GM12878 (cell line): ENCODE results near the gene CAPN10. TPM values are rescaled to one million over a fixed set of nuclear protein-coding genes. Genes with fewer than 3 reads are reported as not detected.

Source experiments
- ATAC-seq: fragments of 200-7000 bp; cut with Tn5 transposase; 3 replicates; pipeline ENCODE4 v1.9.1; 2020; ENCODE audit warnings: mild to moderate bottlenecking, moderate library complexity
- BruUV-seq: library from RNA; stranded (reverse); fragments of 400-500 nt; replicated peaks from 2 replicates; lab custom pipeline; 2021; lab: Mats Ljungman, UMichigan
- CTCF ChIA-PET: fragments of 300-600 bp; sonication (Branson Sonifier 250); formaldehyde crosslinking; extraction: SDS; loops from one replicate; lab custom pipeline; 2021; ENCODE audit warnings: inconsistent platforms; lab: Yijun Ruan, JAX
- POLR2A ChIA-PET: fragments of 350-600 bp; formaldehyde crosslinking; extraction: SDS; loops from one replicate; lab custom pipeline; 2021; ENCODE audit warnings: inconsistent platforms; lab: Charles Lee
- RAD21 ChIA-PET: fragments of 300-600 bp; sonication (Branson Sonifier 250); formaldehyde crosslinking; loops from one replicate; lab custom pipeline; 2023; ENCODE audit warnings: antibody characterized with exemption; ENCODE audit not compliant: unreplicated experiment; lab: Charles Lee
- SMC1A ChIA-PET: fragments of 300-600 bp; sonication (Branson Sonifier 250); formaldehyde crosslinking; loops from one replicate; lab custom pipeline; 2023; ENCODE audit not compliant: unreplicated experiment, uncharacterized antibody; lab: Charles Lee
- DNase-seq: peaks from one replicate; pipeline ENCODE4 v3.0.0-alpha.2; 2011; ENCODE audit warnings: low read depth, low spot score
- FAIRE-seq: peaks from 3 replicates; lab custom pipeline; 2011; peaks lifted over from hg19 to GRCh38; lab: Jason Lieb, UNC
- H2AFZ ChIP-seq: 2 replicates; pipeline ENCODE4 v1.6.0; 2011; ENCODE audit warnings: low read depth, low read length, control low read depth; ENCODE audit not compliant: control insufficient read depth
- H3K27ac ChIP-seq: 2 replicates; pipeline ENCODE4 v1.5.1; 2011; ENCODE audit warnings: control low read depth; ENCODE audit not compliant: control insufficient read depth, insufficient read depth
- H3K27me3 ChIP-seq, 2 experiments: replicated peaks in 1 of 2; 2 replicates each; pipeline versions ENCODE4 v1.6.0 to v1.6.1; 2011; ENCODE audit warnings: low read length in 1 of 2; ENCODE audit not compliant: control insufficient read depth in 2 of 2, insufficient read depth in 2 of 2
- H3K36me3 ChIP-seq, 2 experiments: 2 replicates each; pipeline ENCODE4 v1.5.1; 2011; ENCODE audit warnings: low read length in 1 of 2; ENCODE audit not compliant: control insufficient read depth in 2 of 2, insufficient read depth in 2 of 2
- H3K4me1 ChIP-seq: 2 replicates; pipeline ENCODE4 v1.6.1; 2011; ENCODE audit warnings: mild to moderate bottlenecking, low read length, moderate library complexity, mixed read lengths; ENCODE audit not compliant: control insufficient read depth, insufficient read depth
- H3K4me2 ChIP-seq: 2 replicates; pipeline ENCODE4 v1.6.0; 2011; ENCODE audit warnings: control low read depth; ENCODE audit not compliant: control insufficient read depth, insufficient read depth
- H3K4me3 ChIP-seq: fragments of 200-600 bp; sonication (generic); 2 replicates; pipeline ENCODE4 v1.5.1; 2016
- H3K79me2 ChIP-seq: 2 replicates; pipeline ENCODE4 v1.6.0; 2011; ENCODE audit warnings: low read length; ENCODE audit not compliant: control insufficient read depth, insufficient read depth
- H3K9ac ChIP-seq: 2 replicates; pipeline ENCODE4 v1.8.0; 2011; ENCODE audit warnings: low read length, control low read depth, mixed read lengths; ENCODE audit not compliant: control insufficient read depth, insufficient read depth
- H3K9me3 ChIP-seq: replicated peaks from 3 replicates; pipeline ENCODE4 v1.5.1; 2011; ENCODE audit warnings: mild to moderate bottlenecking, low read length; ENCODE audit not compliant: control insufficient read depth, insufficient read depth
- H4K20me1 ChIP-seq: 2 replicates; pipeline ENCODE4 v1.6.0; 2011; ENCODE audit not compliant: control insufficient read depth, insufficient read depth
- BRCA1 ChIP-seq: IDR thresholded peaks from 2 replicates; pipeline ENCODE4 v1.6.1; 2011; ENCODE audit warnings: low read depth, low read length, improper control_type of control experiment
- CBX3 ChIP-seq: fragments of 200-600 bp; sonication (generic); IDR thresholded peaks from 2 replicates; pipeline ENCODE4 v1.6.1; 2016; ENCODE audit warnings: low read depth, borderline replicate concordance
- CREM ChIP-seq: IDR thresholded peaks from 2 replicates; pipeline ENCODE4 v1.6.1; 2014; ENCODE audit warnings: antibody characterized with exemption, low read depth
- EED ChIP-seq: sonication (generic); IDR thresholded peaks from 2 replicates; pipeline ENCODE4 v1.6.1; 2016; ENCODE audit warnings: antibody characterized with exemption, low read depth
- FOS ChIP-seq: IDR thresholded peaks from 3 replicates; pipeline ENCODE4 v1.6.1; 2011; ENCODE audit warnings: borderline replicate concordance; ENCODE audit not compliant: insufficient read length; ENCODE audit errors: extremely low read depth
- IKZF1 ChIP-seq: fragments of 450-650 bp; conservative IDR thresholded peaks from 2 replicates; pipeline ENCODE4 v1.6.1; 2017; ENCODE audit warnings: antibody characterized with exemption, mild to moderate bottlenecking
- NR2C1 ChIP-seq: fragments of 450-650 bp; IDR thresholded peaks from 2 replicates; pipeline ENCODE4 v1.6.1; 2017; ENCODE audit warnings: antibody characterized with exemption, mild to moderate bottlenecking, moderate library complexity
- NRF1 ChIP-seq: conservative IDR thresholded peaks from 2 replicates; pipeline ENCODE4 v1.6.1; 2011; ENCODE audit warnings: mild to moderate bottlenecking, low read depth, low read length, improper control_type of control experiment
- POLR2A ChIP-seq: IDR thresholded peaks from 2 replicates; pipeline ENCODE4 v1.6.1; 2011; ENCODE audit warnings: low read depth, mild to moderate bottlenecking, low read length
- POLR2AphosphoS5 ChIP-seq: IDR thresholded peaks from 2 replicates; pipeline ENCODE4 v1.6.1; 2011; ENCODE audit warnings: mild to moderate bottlenecking, low read length, inconsistent platforms
- SIX5 ChIP-seq: IDR thresholded peaks from 2 replicates; pipeline ENCODE4 v1.6.1; 2011; ENCODE audit warnings: mild to moderate bottlenecking, low read depth, low read length, moderate library complexity; ENCODE audit not compliant: severe bottlenecking
- TCF12 ChIP-seq: IDR thresholded peaks from 2 replicates; pipeline ENCODE4 v1.6.1; 2011; ENCODE audit warnings: low read depth, mild to moderate bottlenecking, low read length
- WGBS: methylation state at CpG from one replicate; pipeline ENCODE4 v1.1.6; 2016; ENCODE audit warnings: low lambda C conversion rate; ENCODE audit not compliant: insufficient replicate concordance, insufficient coverage; ENCODE audit errors: missing lambda C conversion rate; 5-methylcytosine and 5-hydroxymethylcytosine counted together
- in situ Hi-C: fragments of 300-500 bp; cut with MboI; formaldehyde crosslinking; loops from 9 replicates; pipeline ENCODE4 v1.14.3; 2018; ENCODE audit warnings: mixed read lengths
- intact Hi-C: fragments of 100-400 bp; cut with micrococcal nuclease; formaldehyde crosslinking; loops from one replicate; pipeline ENCODE4 v1.14.2; 2022; ENCODE audit not compliant: unreplicated experiment
- polyA plus RNA-seq, 11 experiments: library from polyadenylated mRNA; depleted of rRNA in 4 of 11; unstranded in 6 of 11; stranded (reverse) in 5 of 11; fragments of >200 nt; fragmentation: Nextera tagmentation in 4 of 11; fragmentation: Illumina TruSeq in 1 of 11; extraction: Ambion mirVana in 4 of 11; extraction: Trizol in 1 of 11; gene quantifications; 1 replicate in 1 of 11; 2 replicates in 10 of 11; pipeline versions ENCODE4 v1.2.1 to v1.2.3, GENCODE V29; 2011 to 2016; ENCODE audit warnings: inconsistent platforms in 2 of 11, missing spikeins in 2 of 11, low read depth in 1 of 11
- total RNA-seq, 4 experiments: library from RNA; depleted of rRNA in 3 of 4; stranded (reverse); fragments of >200 nt in 3 of 4; fragmentation: Illumina TruSeq in 1 of 4; extraction: Trizol in 1 of 4; gene quantifications; 2 replicates each; pipeline versions ENCODE4 v1.2.1 to v1.2.3, GENCODE V29; 2013 to 2021
- TF ChIP-seq, protein P1 (sequence below): IDR thresholded peaks from 2 replicates; pipeline ENCODE4 v1.6.1; 2012; ENCODE audit warnings: improper control_type of control experiment, low read depth, low read length; ENCODE audit not compliant: insufficient replicate concordance
- TF ChIP-seq, protein P2 (sequence below): IDR thresholded peaks from 2 replicates; pipeline ENCODE4 v1.6.1; 2012; ENCODE audit warnings: low read depth, low read length, improper control_type of control experiment

The CAPN10 gene
- total and polyA plus RNA-seq, 10 of the 15 experiments (the other 5 are each of a cell fraction or from before 2014, with no cell fraction given), result 0.37 to 40.6 (median 17.5) TPM

- Histone ChIP-seq H3K4me2 (peak overlapping the region; percentile 56), H3K9ac (peak overlapping the region; percentile 84; the same call in 1 of the 2 replicates), H3K79me2 (peaks cover 40% of the 10 kb centered on the region), H3K4me1 (peaks cover 27% of the 10 kb centered on the region), H3K9me3 (no peaks in the 10 kb centered on the region; the same call in 2 of the 3 replicates), H3K27ac (no peak overlapping the region), H3K27me3 (no peaks in the 10 kb centered on the region), H4K20me1 (no peaks in the 10 kb centered on the region; the same call in 1 of the 2 replicates), H3K36me3 (peaks cover 2 to 5% of the 10 kb centered on the region in 2 experiments; a peak in 3 of 4 replicates), H3K4me3 (no peak overlapping the region), H2AFZ (no peak overlapping the region)
- intact Hi-C loops, result no loop called here
- ChIA-PET RAD21 (interaction anchor here (6.2 to 10.9 kb wide), 2 partner anchors 27 to 74 kb away, joined by 49 to 206 read pairs; partner anchors contain the start of genes ANKMY1 and DUSP28), SMC1A (interaction anchor here (0.6 to 6.4 kb wide), 3 partner anchors 27 to 653 kb away, joined by 3 to 124 read pairs (median 13); partner anchors contain the start of genes ANKMY1 and DUSP28), POLR2A (interaction anchor here (3.0 to 6.7 kb wide), 2 partner anchors 25 to 75 kb away, joined by 9 to 233 read pairs; partner anchors contain the start of gene DUSP28), CTCF (interaction anchor here (1.1 to 11.9 kb wide), 6 partner anchors 9 to 75 kb away, joined by 3 to 196 read pairs (median 6); partner anchors contain the start of genes ANKMY1 and DUSP28)
- DNase-seq (no peak), ATAC-seq (no peak), FAIRE-seq (no peak)
- in situ Hi-C loops, result no loop called here
- WGBS, result 59% methylated on average over 4 of the region's 4 CpGs
- TF ChIP-seq NRF1 (no peak), SIX5 (no peak), TCF12 (no peak), POLR2A (no peak), IKZF1 (no peak), CBX3 (no peak), CREM (no peak), POLR2AphosphoS5 (no peak), NR2C1 (no peak), BRCA1 (no peak), EED (no peak), FOS (no peak)
- TF ChIP-seq, protein P1, sequence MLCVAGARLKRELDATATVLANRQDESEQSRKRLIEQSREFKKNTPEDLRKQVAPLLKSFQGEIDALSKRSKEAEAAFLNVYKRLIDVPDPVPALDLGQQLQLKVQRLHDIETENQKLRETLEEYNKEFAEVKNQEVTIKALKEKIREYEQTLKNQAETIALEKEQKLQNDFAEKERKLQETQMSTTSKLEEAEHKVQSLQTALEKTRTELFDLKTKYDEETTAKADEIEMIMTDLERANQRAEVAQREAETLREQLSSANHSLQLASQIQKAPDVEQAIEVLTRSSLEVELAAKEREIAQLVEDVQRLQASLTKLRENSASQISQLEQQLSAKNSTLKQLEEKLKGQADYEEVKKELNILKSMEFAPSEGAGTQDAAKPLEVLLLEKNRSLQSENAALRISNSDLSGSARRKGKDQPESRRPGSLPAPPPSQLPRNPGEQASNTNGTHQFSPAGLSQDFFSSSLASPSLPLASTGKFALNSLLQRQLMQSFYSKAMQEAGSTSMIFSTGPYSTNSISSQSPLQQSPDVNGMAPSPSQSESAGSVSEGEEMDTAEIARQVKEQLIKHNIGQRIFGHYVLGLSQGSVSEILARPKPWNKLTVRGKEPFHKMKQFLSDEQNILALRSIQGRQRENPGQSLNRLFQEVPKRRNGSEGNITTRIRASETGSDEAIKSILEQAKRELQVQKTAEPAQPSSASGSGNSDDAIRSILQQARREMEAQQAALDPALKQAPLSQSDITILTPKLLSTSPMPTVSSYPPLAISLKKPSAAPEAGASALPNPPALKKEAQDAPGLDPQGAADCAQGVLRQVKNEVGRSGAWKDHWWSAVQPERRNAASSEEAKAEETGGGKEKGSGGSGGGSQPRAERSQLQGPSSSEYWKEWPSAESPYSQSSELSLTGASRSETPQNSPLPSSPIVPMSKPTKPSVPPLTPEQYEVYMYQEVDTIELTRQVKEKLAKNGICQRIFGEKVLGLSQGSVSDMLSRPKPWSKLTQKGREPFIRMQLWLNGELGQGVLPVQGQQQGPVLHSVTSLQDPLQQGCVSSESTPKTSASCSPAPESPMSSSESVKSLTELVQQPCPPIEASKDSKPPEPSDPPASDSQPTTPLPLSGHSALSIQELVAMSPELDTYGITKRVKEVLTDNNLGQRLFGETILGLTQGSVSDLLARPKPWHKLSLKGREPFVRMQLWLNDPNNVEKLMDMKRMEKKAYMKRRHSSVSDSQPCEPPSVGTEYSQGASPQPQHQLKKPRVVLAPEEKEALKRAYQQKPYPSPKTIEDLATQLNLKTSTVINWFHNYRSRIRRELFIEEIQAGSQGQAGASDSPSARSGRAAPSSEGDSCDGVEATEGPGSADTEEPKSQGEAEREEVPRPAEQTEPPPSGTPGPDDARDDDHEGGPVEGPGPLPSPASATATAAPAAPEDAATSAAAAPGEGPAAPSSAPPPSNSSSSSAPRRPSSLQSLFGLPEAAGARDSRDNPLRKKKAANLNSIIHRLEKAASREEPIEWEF, result no peak
- TF ChIP-seq, protein P2, sequence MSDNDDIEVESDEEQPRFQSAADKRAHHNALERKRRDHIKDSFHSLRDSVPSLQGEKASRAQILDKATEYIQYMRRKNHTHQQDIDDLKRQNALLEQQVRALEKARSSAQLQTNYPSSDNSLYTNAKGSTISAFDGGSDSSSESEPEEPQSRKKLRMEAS, result no peak
- BruUV-seq, result no TSS peak
Observed at GRCh38 chr2:240588669-240589068, 2.1 kb downstream of the CAPN10 start.
